ENCODE measurements around the gene TIAM1.

TIAM1 gene

GRCh38 chr21:31354604-31355443, 10.8 kb upstream of the TIAM1 start:
- H2AK5ac ChIP-seq (ENCODE audit: low read depth, low read length): no peak overlapping the region
- H3K4me2 ChIP-seq (ENCODE audit: insufficient read depth, low read length, poor library complexity, severe bottlenecking): no peak overlapping the region
- no peaks in the 10 kb centered on the region for H3K36me3 ChIP-seq (replicated peaks in 1 of 2; ENCODE audit: control insufficient read depth in 2 of 2, insufficient read depth in 2 of 2, low read length in 2 of 2)
- H2BK12ac ChIP-seq (ENCODE audit: low read length): no peak overlapping the region
- H3K79me1 ChIP-seq (ENCODE audit: low read depth, low read length): no peaks in the 10 kb centered on the region
- WGBS, 2 donors (ENCODE audit: extremely low coverage in 2 of 2, insufficient read length in 2 of 2, insufficient replicate concordance in 1 of 2): no CpG with 5 or more reads among the region's 10 CpGs
- no peak overlapping the region for H3K27ac ChIP-seq (replicated peaks; ENCODE audit: low read length)
- no peak overlapping the region for H2AFZ ChIP-seq (ENCODE audit: low read length)
- no peak overlapping the region for H3K9ac ChIP-seq (ENCODE audit: low read depth, low read length, poor library complexity)
- H3K23ac ChIP-seq (ENCODE audit: low read depth, low read length, poor library complexity): no peak overlapping the region
- no peak overlapping the region for H3K18ac ChIP-seq (ENCODE audit: low read length)
- H2BK120ac ChIP-seq (ENCODE audit: low read depth, low read length): no peak overlapping the region
- no peak overlapping the region for H4K8ac ChIP-seq (ENCODE audit: low read depth, low read length)
- no peak overlapping the region for H4K91ac ChIP-seq (ENCODE audit: low read depth, low read length, poor library complexity)
- no peak for DNase-seq (ENCODE audit: low spot score)
- no peaks in the 10 kb centered on the region for H3K27me3 ChIP-seq (ENCODE audit: control insufficient read depth in 3 of 3, insufficient read depth in 3 of 3, low read depth in 1 of 3, low read length in 3 of 3)
- peaks cover 0 to 7% of the 10 kb centered on the region in 2 donors for H3K4me1 ChIP-seq (ENCODE audit: control insufficient read depth in 2 of 2, insufficient read depth in 1 of 2, low read depth in 1 of 2, low read length in 2 of 2)
- no peak overlapping the region for H2BK15ac ChIP-seq (ENCODE audit: low read length)
- H3K4me3 ChIP-seq (ENCODE audit: low read length in 2 of 2): no peak overlapping the region
- peaks cover 0 to 3% of the 10 kb centered on the region in 2 donors for H3K9me3 ChIP-seq (replicated peaks in 1 of 2; ENCODE audit: control insufficient read depth in 2 of 2, insufficient read depth in 1 of 2, low read depth in 1 of 2, low read length in 2 of 2)
- H3K14ac ChIP-seq (ENCODE audit: low read length): no peak overlapping the region
- no peak overlapping the region for H2BK5ac ChIP-seq (ENCODE audit: low read length)
- no peak overlapping the region for H3K4ac ChIP-seq (ENCODE audit: low read length)

- Histone ChIP-seq H3K27ac (replicated peaks; ENCODE audit: low read length) (no peak overlapping the region), H2AFZ (ENCODE audit: low read length) (no peak overlapping the region), H2BK12ac (ENCODE audit: low read length) (no peak overlapping the region), H3K9ac (ENCODE audit: low read depth, low read length, poor library complexity) (no peak overlapping the region), H3K9me3 (replicated peaks in 1 of 2; ENCODE audit: control insufficient read depth in 2 of 2, insufficient read depth in 1 of 2, low read depth in 1 of 2, low read length in 2 of 2) (peaks cover 0 to 3% of the 10 kb centered on the region in 2 donors), H3K4me3 (ENCODE audit: low read length in 2 of 2) (no peak overlapping the region), H3K79me1 (ENCODE audit: low read depth, low read length) (no peaks in the 10 kb centered on the region), H2BK5ac (ENCODE audit: low read length) (no peak overlapping the region), H3K4ac (ENCODE audit: low read length) (no peak overlapping the region), H3K27me3 (ENCODE audit: control insufficient read depth in 3 of 3, insufficient read depth in 3 of 3, low read depth in 1 of 3, low read length in 3 of 3) (no peaks in the 10 kb centered on the region), H3K23ac (ENCODE audit: low read depth, low read length, poor library complexity) (no peak overlapping the region), H4K8ac (ENCODE audit: low read depth, low read length) (no peak overlapping the region), H3K36me3 (replicated peaks in 1 of 2; ENCODE audit: control insufficient read depth in 2 of 2, insufficient read depth in 2 of 2, low read length in 2 of 2) (no peaks in the 10 kb centered on the region), H2AK5ac (ENCODE audit: low read depth, low read length) (no peak overlapping the region), H3K18ac (ENCODE audit: low read length) (no peak overlapping the region), H2BK120ac (ENCODE audit: low read depth, low read length) (no peak overlapping the region), H3K4me2 (ENCODE audit: insufficient read depth, low read length, poor library complexity, severe bottlenecking) (no peak overlapping the region), H3K4me1 (ENCODE audit: control insufficient read depth in 2 of 2, insufficient read depth in 1 of 2, low read depth in 1 of 2, low read length in 2 of 2) (peaks cover 0 to 7% of the 10 kb centered on the region in 2 donors), H2BK15ac (ENCODE audit: low read length) (no peak overlapping the region), H4K91ac (ENCODE audit: low read depth, low read length, poor library complexity) (no peak overlapping the region), H3K14ac (ENCODE audit: low read length) (no peak overlapping the region)
- WGBS, 2 donors (ENCODE audit: extremely low coverage in 2 of 2, insufficient read length in 2 of 2, insufficient replicate concordance in 1 of 2): no CpG with 5 or more reads among the region's 4 CpGs
- DNase-seq (ENCODE audit: low spot score): no peak
These were observed 10.1 kb upstream of the TIAM1 start for GRCh38 chr21:31354122-31354521.

DNA sequence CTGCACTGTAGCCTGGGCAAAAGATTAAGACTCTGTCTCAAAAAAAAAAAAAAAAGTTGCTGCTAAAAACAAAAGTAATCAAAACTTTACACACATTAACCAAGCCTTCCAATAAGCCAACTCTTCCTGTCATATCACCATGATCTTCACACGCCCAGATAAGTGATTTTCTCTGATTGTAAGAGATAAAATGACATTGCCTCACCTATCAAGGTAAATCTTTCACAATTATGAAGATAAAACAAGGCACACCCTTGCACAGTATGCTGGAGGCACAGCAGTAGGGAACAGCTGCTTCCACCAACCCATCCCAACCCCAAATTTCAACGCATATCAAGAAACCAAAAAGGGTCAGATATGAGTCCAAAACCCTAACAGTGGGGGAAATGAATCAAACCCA, 8.8 kb upstream of the TIAM1 start:
- Histone ChIP-seq H2BK5ac (ENCODE audit: low read length) (no peak overlapping the region), H3K27me3 (ENCODE audit: control insufficient read depth in 3 of 3, insufficient read depth in 3 of 3, low read depth in 1 of 3, low read length in 3 of 3) (no peaks in the 10 kb centered on the region), H3K4me2 (ENCODE audit: insufficient read depth, low read length, poor library complexity, severe bottlenecking) (no peak overlapping the region), H2BK12ac (ENCODE audit: low read length) (no peak overlapping the region), H3K18ac (ENCODE audit: low read length) (no peak overlapping the region), H3K14ac (ENCODE audit: low read length) (no peak overlapping the region), H2AFZ (ENCODE audit: low read length) (no peak overlapping the region), H4K91ac (ENCODE audit: low read depth, low read length, poor library complexity) (no peak overlapping the region), H3K9me3 (replicated peaks in 1 of 2; ENCODE audit: control insufficient read depth in 2 of 2, insufficient read depth in 1 of 2, low read depth in 1 of 2, low read length in 2 of 2) (peaks cover 0 to 3% of the 10 kb centered on the region in 2 donors), H3K4me1 (ENCODE audit: control insufficient read depth in 2 of 2, insufficient read depth in 1 of 2, low read depth in 1 of 2, low read length in 2 of 2) (peaks cover 0 to 7% of the 10 kb centered on the region in 2 donors), H3K79me1 (ENCODE audit: low read depth, low read length) (no peaks in the 10 kb centered on the region), H3K9ac (ENCODE audit: low read depth, low read length, poor library complexity) (no peak overlapping the region), H3K23ac (ENCODE audit: low read depth, low read length, poor library complexity) (no peak overlapping the region), H3K4ac (ENCODE audit: low read length) (no peak overlapping the region), H2BK120ac (ENCODE audit: low read depth, low read length) (no peak overlapping the region), H4K8ac (ENCODE audit: low read depth, low read length) (no peak overlapping the region), H2BK15ac (ENCODE audit: low read length) (no peak overlapping the region), H3K36me3 (replicated peaks in 1 of 2; ENCODE audit: control insufficient read depth in 2 of 2, insufficient read depth in 2 of 2, low read length in 2 of 2) (no peaks in the 10 kb centered on the region), H3K27ac (replicated peaks; ENCODE audit: low read length) (no peak overlapping the region), H3K4me3 (ENCODE audit: low read length in 2 of 2) (no peak overlapping the region), H2AK5ac (ENCODE audit: low read depth, low read length) (no peak overlapping the region)
- DNase-seq (ENCODE audit: low spot score): no peak
- no CpG with 5 or more reads among the region's 2 CpGs for WGBS, 2 donors (ENCODE audit: extremely low coverage in 2 of 2, insufficient read length in 2 of 2, insufficient replicate concordance in 1 of 2)

- no peak overlapping the region for H3K9ac ChIP-seq (ENCODE audit: low read depth, low read length, poor library complexity)
- H2BK15ac ChIP-seq (ENCODE audit: low read length): no peak overlapping the region
- DNase-seq (ENCODE audit: low spot score): no peak
- no peaks in the 10 kb centered on the region for H3K27me3 ChIP-seq (ENCODE audit: control insufficient read depth in 3 of 3, insufficient read depth in 3 of 3, low read depth in 1 of 3, low read length in 3 of 3)
- H3K23ac ChIP-seq (ENCODE audit: low read depth, low read length, poor library complexity): no peak overlapping the region
- H2BK5ac ChIP-seq (ENCODE audit: low read length): no peak overlapping the region
- H2AK5ac ChIP-seq (ENCODE audit: low read depth, low read length): no peak overlapping the region
- no peak overlapping the region for H2BK12ac ChIP-seq (ENCODE audit: low read length)
- no peak overlapping the region for H2AFZ ChIP-seq (ENCODE audit: low read length)
- no peak overlapping the region for H3K14ac ChIP-seq (ENCODE audit: low read length)
- H2BK120ac ChIP-seq (ENCODE audit: low read depth, low read length): no peak overlapping the region
- H3K4me1 ChIP-seq (ENCODE audit: control insufficient read depth in 2 of 2, insufficient read depth in 1 of 2, low read depth in 1 of 2, low read length in 2 of 2): peaks cover 0 to 5% of the 10 kb centered on the region in 2 donors
- H3K79me1 ChIP-seq (ENCODE audit: low read depth, low read length): no peaks in the 10 kb centered on the region
- no peak overlapping the region for H3K18ac ChIP-seq (ENCODE audit: low read length)
- no peaks in the 10 kb centered on the region for H3K36me3 ChIP-seq (replicated peaks in 1 of 2; ENCODE audit: control insufficient read depth in 2 of 2, insufficient read depth in 2 of 2, low read length in 2 of 2)
- no peak overlapping the region for H3K4ac ChIP-seq (ENCODE audit: low read length)
- no CpG with 5 or more reads among the region's 3 CpGs for WGBS, 2 donors (ENCODE audit: extremely low coverage in 2 of 2, insufficient read length in 2 of 2, insufficient replicate concordance in 1 of 2)
- no peak overlapping the region for H3K4me2 ChIP-seq (ENCODE audit: insufficient read depth, low read length, poor library complexity, severe bottlenecking)
- H3K4me3 ChIP-seq (ENCODE audit: low read length in 2 of 2): no peak overlapping the region
- peaks cover 0 to 3% of the 10 kb centered on the region in 2 donors for H3K9me3 ChIP-seq (replicated peaks in 1 of 2; ENCODE audit: control insufficient read depth in 2 of 2, insufficient read depth in 1 of 2, low read depth in 1 of 2, low read length in 2 of 2)
- no peak overlapping the region for H3K27ac ChIP-seq (replicated peaks; ENCODE audit: low read length)
- no peak overlapping the region for H4K8ac ChIP-seq (ENCODE audit: low read depth, low read length)
- H4K91ac ChIP-seq (ENCODE audit: low read depth, low read length, poor library complexity): no peak overlapping the region
These were observed 7.9 kb upstream of the TIAM1 start for GRCh38 chr21:31351960-31352359.
